Measurements from ENCODE around the gene LILRB1.
A peak's percentile ranks its signal among the peaks of the same experiment; 100 is the strongest.
"Not testable (repeated sequence)": the region's sequence is repeated elsewhere in the genome, so short reads cannot be mapped to it uniquely, and the experiment has no call there.

DNA sequence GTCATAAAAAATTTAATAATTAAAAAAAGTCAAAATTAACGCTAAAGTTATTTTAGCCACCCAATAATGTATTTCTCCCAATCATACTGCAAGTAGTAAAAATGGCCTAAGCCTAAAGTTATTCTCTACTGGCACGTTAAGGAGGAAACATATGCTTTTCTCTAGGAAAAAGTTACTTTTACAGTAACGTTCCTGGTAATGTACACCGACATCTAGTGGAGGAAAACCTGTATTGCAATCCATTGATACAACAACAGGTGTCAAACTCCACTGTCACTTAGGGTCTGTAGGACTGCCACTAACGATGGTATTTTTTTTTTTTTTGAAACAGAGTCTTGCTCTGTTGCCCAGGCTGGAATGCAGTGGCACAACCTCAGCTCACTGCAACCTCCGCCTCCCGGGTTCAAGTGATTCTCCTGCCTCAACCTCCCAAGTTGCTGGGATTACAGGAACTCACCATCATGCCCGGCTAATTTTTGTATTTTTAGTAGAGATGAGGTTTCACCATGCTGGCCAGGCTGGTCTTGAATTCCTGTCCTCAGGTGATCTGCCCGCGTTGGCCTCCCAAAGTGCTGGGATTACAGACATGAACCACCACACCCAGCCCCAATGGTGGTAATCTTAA, 46.0 kb downstream of the LILRB1 start:
- TF ChIP-seq, protein P1, sequence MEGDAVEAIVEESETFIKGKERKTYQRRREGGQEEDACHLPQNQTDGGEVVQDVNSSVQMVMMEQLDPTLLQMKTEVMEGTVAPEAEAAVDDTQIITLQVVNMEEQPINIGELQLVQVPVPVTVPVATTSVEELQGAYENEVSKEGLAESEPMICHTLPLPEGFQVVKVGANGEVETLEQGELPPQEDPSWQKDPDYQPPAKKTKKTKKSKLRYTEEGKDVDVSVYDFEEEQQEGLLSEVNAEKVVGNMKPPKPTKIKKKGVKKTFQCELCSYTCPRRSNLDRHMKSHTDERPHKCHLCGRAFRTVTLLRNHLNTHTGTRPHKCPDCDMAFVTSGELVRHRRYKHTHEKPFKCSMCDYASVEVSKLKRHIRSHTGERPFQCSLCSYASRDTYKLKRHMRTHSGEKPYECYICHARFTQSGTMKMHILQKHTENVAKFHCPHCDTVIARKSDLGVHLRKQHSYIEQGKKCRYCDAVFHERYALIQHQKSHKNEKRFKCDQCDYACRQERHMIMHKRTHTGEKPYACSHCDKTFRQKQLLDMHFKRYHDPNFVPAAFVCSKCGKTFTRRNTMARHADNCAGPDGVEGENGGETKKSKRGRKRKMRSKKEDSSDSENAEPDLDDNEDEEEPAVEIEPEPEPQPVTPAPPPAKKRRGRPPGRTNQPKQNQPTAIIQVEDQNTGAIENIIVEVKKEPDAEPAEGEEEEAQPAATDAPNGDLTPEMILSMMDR (conservative IDR thresholded peaks at IDR 0.05), result peak; percentile 93
- not testable (repeated sequence) for TF ChIP-seq EZH2 (IDR thresholded peaks at IDR 0.05; ENCODE audit: low read depth)

Measured in PC-9 (cell line).